ENCODE results near the gene PRMT3.

- TF ChIP-seq CREM (CRISPR knock-in tag; IDR thresholded peaks at IDR 0.05), result no peak
- no peak for TF ChIP-seq MAX (CRISPR knock-in tag; IDR thresholded peaks at IDR 0.05)
Observed at GRCh38 chr11:20457934-20458680, 70.6 kb downstream of the PRMT3 start.

All from WTC11 (cell line).